ENCODE data around the gene STX2. TPM values are rescaled to one million over a fixed set of nuclear protein-coding genes. Genes with fewer than 3 reads are reported as not detected.
"Not testable (repeated sequence)": the region's sequence is repeated elsewhere in the genome, so short reads cannot be mapped to it uniquely, and the experiment has no call there.

Gene STX2
- total RNA-seq, 1 donor from 2014 or later, result 11.4 TPM

- intact Hi-C loops (cut with DNase I), result no loop called here
- ATAC-seq (ENCODE audit: poor library complexity) (peak; percentile 94), DNase-seq (peak; percentile 95)
Observed at GRCh38 chr12:130871286-130872178, 32.5 kb upstream of the STX2 start, which contains the start of gene RAN. Gene RAN, plus strand, starts transcription at chr12:130872066. Its CDS starts 528 bp downstream, at chr12:130872594.

DNA sequence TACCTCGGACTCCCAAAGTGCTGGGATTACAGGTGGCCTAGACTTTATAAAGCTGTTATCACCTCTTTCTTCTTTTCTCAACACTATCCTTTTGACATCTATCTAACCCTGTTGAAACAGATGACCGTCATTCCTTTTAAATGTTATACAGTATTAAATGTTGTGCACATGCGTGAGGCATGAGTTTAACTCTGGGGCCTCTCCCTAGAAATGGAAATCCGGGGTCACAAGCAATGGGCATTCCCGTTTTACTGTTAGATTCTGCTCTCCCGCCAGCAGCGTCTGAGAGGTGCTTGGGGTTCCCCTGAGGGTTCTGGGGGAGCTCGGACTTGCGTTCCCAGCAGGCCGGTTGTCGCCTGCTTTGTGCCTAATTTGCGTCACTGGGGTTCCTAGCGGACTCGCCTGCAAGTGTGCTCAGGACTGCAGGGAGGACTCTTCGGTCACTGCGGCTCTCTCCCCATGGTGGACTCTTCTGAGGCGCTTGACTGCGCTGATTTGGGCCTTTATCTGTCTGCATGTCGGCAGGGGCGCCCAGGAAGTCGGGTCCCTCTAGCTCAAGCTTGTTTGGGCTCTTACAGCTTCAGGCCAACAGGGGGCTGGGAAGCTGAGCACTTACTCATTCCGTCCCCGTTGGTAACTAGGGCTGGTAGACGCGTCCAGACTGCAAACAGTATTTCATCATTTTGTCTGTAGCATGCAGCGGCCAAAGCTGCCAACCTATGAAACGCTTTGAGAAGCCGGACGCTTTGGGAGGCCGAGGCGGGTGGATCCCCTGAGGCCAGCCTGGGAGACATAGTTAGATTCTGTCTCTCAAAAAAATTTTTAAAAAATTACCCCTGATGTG, 31.6 kb upstream of the STX2 start:
- DNase-seq (peak; percentile 82), ATAC-seq (ENCODE audit: poor library complexity) (peak; percentile 65)
- intact Hi-C loops (cut with DNase I), result no loop called here

DNA sequence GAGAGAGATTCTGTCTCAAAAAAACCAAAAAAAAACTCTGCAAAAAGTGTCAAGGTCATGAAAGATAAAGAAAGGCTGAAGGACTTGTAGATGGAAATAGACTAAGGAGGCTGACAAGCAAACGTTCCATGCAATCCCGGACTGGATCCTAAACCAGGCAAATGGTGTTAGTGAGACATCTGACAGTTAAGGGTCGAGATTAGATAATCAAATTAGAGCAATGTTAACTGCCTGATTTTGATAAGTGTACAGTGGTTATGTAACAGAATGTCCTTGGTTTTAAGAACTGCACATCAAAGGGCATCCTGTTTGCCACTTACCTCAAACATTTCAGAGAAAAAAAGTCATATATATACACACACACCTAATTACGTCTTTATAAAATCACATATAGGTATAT, 29.4 kb upstream of the STX2 start:
- ATAC-seq (ENCODE audit: poor library complexity) (no peak), DNase-seq (no peak)
- intact Hi-C loops (cut with DNase I), result no loop called here

DNA sequence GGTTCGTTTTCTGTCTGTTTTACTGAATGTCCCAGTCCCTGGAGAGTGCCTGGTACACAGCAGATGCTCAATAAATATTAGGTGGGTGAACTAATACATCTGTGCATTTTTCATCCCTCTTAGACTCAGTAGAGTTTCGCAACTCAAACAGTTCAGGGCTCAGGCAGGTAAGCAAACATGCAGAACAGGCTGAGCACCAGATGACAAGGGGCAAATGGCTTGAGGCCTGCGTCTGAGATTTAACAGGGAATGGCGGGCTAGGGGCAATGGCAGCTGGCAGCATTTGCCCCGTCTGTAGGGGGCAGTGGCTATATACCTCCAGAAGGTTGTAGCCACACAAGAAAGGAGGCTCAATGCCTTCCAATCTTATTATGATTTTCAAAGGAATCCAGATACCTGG, 24.2 kb upstream of the STX2 start:
- DNase-seq (no peak), ATAC-seq (ENCODE audit: poor library complexity) (no peak)
- intact Hi-C loops (cut with DNase I), result no loop called here

DNA sequence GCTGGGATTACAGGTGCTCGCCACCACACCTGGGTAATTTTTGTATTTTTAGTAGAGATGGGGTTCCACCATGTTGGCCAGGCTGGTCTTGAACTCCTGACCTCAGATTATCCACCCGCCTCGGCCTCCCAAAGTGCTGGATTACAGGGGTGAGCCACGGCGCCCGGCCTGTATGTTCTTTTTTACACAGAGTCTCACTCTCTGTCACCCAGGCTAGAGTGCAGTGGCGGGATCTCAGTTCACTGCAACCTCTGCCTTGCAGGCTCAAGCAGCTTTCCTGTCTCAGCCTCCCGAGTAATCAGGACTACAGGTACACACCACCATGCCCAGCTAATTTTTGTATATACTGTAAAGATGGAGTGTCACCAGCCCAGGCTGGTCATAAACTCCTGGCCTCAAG, 23.7 kb upstream of the STX2 start:
- intact Hi-C loops (cut with DNase I); DNase-seq; ATAC-seq (ENCODE audit: poor library complexity): not testable (repeated sequence)

- DNase-seq, result no peak
- no peak for ATAC-seq (ENCODE audit: poor library complexity)
- intact Hi-C loops (cut with DNase I), result no loop called here
Observed at GRCh38 chr12:130862161-130862560, 23.1 kb upstream of the STX2 start.

DNA sequence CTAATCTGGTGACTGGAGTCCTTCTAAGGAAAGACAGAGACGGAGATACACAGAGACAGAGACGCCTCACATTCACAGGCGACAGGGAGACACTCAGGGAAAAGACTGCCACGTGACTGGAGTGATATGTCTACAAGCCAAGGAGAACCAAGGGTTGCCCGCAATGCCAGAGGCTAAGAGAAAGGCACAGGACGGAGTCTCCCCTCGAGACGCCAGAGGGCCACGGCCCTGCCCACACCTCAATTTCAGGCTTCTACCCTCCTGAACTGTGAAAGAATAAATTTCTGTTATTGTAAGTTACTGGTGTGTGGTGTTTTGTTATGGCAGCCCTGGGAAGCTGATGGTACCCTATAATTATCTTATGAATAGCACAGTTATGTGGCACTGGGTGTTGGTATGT, 21.3 kb upstream of the STX2 start:
- DNase-seq (no peak), ATAC-seq (ENCODE audit: poor library complexity) (no peak)
- intact Hi-C loops (cut with DNase I), result no loop called here

GRCh38 chr12:130859161-130859560, 20.1 kb upstream of the STX2 start:
- intact Hi-C loops (cut with DNase I), result no loop called here
- no peak for ATAC-seq (ENCODE audit: poor library complexity)
- DNase-seq, result no peak

GRCh38 chr12:130858084-130858483, 19.0 kb upstream of the STX2 start:
- no peak for ATAC-seq (ENCODE audit: poor library complexity)
- no peak for DNase-seq
- intact Hi-C loops (cut with DNase I), result no loop called here

DNA sequence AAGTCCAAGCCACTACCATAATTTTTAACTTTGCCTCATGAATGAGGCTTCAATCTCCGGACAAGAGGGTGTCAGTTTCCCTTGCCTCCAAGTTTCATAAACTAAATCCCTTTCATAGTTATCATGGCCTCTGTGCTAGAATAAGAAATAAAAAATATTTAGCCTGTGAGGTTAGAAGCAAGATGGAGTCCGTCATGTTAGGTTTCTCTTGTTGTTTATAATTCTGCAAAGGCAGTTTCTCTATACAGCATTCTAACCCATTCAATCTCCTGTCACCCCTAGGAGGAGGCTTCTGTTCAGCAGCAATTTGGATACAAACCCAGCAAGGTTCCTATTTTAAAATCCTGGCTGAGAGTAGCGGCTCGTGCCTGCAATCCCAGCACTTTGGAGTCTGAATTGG, 17.0 kb upstream of the STX2 start:
- intact Hi-C loops (cut with DNase I), result no loop called here
- ATAC-seq (ENCODE audit: poor library complexity) (no peak), DNase-seq (no peak)

- DNase-seq, result no peak
- intact Hi-C loops (cut with DNase I), result no loop called here
Observed at GRCh38 chr12:130850418-130851021, 11.5 kb upstream of the STX2 start.

DNA sequence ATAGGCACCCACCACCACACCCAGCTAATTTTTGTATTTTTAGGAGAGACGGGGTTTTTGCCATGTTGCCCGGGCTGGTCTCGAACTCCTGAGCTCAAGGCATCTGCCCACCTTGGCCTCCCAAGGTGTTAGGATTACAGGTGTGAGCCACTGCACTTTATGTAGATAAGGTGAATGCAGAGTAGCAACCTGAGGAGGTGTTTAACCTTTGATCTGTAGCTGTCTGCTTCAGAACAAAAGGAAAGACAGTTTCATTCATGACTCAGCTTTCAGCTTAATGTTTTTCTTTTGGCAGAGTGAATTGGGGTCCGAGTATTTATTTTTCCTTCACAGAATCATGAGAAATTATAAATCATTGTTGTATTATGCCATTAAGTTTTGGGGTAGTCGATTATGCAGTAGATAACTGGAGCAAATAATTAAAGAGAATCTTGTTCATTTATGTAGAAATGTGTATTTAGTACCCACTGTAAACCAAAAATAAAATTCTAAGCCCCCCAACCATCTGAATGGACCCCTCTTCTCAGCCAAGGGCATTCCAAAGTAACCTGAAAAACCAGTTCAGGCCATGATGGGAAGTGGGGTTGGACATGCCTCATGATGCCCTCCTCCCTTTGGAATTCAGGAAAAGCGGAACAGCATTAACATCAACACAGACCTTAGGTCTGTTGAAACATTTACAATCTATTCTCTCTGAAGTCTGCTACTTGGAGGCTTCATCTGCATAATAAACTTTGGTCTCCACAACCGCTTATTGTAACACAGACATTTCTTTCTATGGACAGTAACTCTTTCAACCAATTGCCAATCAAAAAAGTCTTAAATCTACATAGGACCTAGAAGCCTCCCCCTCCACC, 10.7 kb upstream of the STX2 start:
- ATAC-seq (ENCODE audit: poor library complexity) (no peak), DNase-seq (no peak)
- intact Hi-C loops (cut with DNase I), result no loop called here

More at GRCh38 chr12:130850418-130851021, 11.5 kb upstream of the STX2 start:
- no peak for ATAC-seq (ENCODE audit: poor library complexity)

- ATAC-seq (ENCODE audit: poor library complexity); intact Hi-C loops (cut with DNase I); DNase-seq: not testable (repeated sequence)
Observed at GRCh38 chr12:130848785-130849305, 9.8 kb upstream of the STX2 start.

DNA sequence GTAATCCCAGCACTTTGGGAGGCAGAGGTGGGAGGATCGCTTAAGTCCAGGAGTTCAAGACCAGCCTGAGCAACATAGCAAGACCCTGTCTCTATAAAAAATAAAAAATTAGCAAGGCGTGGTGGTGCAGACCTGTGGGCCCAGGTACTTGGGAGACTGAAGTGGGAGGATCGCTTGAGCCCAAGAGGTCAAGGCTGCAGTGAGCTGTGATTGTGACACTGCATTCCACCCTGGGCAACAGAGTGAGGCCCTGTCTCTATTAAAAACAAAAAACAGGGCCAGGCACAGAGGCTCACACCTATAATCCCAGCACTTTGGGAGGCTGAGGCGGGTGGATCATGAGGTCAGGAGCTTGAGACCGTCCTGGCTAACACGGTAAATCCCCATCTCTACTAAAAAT, 9.1 kb upstream of the STX2 start:
- ATAC-seq (ENCODE audit: poor library complexity); intact Hi-C loops (cut with DNase I); DNase-seq: not testable (repeated sequence)

DNA sequence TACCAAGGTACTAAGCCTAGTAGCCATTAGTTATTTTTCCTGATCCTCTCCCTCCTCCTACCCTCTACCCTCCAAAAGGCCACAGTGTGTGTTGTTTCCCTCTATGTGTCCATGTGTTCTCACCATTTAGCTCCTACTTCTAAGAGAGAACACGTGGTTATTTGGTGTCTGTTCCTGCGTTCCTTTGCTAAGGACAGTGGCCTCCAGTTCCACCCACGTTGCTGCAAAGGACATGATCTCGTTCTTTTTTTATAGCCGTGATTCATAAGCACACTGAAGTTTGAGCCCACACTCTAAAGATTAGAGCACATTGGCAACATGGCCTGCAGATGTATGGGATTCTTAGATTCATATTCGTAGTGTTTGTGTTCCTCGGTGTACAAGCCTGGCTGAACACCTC, 8.1 kb upstream of the STX2 start:
- DNase-seq (no peak), ATAC-seq (ENCODE audit: poor library complexity) (peak; percentile 20)
- intact Hi-C loops (cut with DNase I), result no loop called here

DNA sequence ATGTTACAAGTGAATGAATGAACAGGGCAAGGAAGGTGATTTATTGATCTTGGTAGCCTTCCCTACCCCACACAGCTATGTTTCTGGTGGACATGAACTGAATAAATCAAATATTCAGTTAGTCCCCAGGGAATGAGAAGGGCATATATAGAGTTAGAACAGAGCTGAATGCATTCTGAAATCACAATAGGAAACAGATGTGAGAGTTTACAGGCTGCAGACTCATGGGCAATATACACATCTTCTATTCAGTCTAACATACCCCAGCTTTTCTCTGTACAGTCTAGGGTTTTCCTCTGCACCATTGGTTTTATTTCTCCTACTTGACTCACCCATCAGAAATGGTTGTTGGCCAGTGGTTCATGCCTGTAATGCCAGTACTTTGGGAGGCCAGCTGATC, 7.3 kb upstream of the STX2 start:
- intact Hi-C loops (cut with DNase I), result no loop called here
- no peak for DNase-seq
- ATAC-seq (ENCODE audit: poor library complexity), result no peak

DNA sequence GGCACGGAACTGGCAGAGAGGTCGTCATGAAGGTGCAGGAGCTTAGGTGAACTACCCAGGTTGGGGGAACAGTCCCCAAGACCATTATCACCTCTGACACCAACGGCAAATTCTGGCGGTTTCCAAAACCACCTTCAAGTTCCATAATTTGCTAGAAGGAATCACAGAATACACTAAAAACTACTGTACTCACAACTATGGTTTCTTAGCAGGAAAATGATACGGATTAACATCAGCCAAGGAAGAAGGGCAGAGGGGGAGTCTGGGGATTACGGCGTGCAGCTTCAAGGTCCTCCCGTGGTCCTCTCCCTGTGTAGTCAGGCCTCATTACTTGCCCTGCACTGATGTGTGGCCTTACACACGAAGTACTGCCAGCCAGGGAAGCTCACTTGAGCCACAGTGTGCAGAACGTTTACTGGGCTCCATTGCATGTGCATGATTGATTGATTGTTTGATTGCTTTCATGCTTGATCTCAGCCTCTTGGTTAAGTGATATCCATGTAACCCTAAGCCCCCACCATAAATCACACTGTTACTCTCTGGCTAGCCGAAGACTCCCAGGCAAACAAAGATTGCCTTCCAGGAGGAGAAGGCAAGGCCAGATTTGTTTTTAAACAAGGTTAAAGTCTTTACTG, 837 bp upstream of the STX2 start:
- ATAC-seq (ENCODE audit: poor library complexity) (no peak), DNase-seq (no peak)
- intact Hi-C loops (cut with DNase I), result no loop called here

Data from Right ventricle myocardium superior (tissue), 1 donor.